DND-41 (cell line): Measurements from ENCODE around the gene MYH16.

Experiments used
- CTCF ChIP-seq: IDR thresholded peaks from 2 replicates; pipeline ENCODE4 v1.5.1; 2012; ENCODE audit warnings: borderline replicate concordance, low read length, moderate library complexity, mild to moderate bottlenecking; ENCODE audit not compliant: poor library complexity, severe bottlenecking; ENCODE audit errors: extremely low read depth
- EZH2 ChIP-seq: IDR thresholded peaks from 3 replicates; pipeline ENCODE4 v1.6.1; 2012; ENCODE audit warnings: borderline replicate concordance, low read depth, mild to moderate bottlenecking, moderate library complexity, low read length, inconsistent platforms; ENCODE audit not compliant: severe bottlenecking

- TF ChIP-seq EZH2 (no peak), CTCF (no peak)
Measured at GRCh38 chr7:99229234-99229633, 43.4 kb upstream of the MYH16 start.
